GM12801 (cell line): Measurements from ENCODE around the gene MAP3K20.

Source experiments
- TF ChIP-seq, protein P1 (sequence below): IDR thresholded peaks from one replicate; pipeline ENCODE4 v1.5.1; 2011; ENCODE audit warnings: control low read depth; ENCODE audit not compliant: insufficient read length; ENCODE audit errors: extremely low read depth

Gene MAP3K20

DNA sequence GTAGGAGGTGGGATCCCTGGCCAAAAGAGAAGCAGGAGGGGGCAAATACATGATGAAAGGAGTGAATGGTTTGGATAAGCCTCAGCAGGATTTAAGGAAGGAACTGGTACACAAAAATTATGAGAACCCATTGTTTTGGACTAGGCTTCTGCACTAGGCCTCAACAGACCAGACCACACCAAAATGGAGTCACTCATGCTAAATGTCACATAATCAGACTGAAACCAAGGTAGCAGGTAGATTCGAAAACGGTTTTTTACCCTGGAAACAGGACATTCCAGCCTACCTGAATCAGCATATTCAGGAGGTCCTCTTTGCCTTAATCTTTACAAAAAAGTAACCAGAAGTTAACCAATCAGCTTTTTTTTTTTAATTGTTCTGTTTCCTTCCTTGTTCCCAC lies 229.7 kb downstream of the MAP3K20 start:
- TF ChIP-seq, protein P1, sequence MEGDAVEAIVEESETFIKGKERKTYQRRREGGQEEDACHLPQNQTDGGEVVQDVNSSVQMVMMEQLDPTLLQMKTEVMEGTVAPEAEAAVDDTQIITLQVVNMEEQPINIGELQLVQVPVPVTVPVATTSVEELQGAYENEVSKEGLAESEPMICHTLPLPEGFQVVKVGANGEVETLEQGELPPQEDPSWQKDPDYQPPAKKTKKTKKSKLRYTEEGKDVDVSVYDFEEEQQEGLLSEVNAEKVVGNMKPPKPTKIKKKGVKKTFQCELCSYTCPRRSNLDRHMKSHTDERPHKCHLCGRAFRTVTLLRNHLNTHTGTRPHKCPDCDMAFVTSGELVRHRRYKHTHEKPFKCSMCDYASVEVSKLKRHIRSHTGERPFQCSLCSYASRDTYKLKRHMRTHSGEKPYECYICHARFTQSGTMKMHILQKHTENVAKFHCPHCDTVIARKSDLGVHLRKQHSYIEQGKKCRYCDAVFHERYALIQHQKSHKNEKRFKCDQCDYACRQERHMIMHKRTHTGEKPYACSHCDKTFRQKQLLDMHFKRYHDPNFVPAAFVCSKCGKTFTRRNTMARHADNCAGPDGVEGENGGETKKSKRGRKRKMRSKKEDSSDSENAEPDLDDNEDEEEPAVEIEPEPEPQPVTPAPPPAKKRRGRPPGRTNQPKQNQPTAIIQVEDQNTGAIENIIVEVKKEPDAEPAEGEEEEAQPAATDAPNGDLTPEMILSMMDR: no peak

DNA sequence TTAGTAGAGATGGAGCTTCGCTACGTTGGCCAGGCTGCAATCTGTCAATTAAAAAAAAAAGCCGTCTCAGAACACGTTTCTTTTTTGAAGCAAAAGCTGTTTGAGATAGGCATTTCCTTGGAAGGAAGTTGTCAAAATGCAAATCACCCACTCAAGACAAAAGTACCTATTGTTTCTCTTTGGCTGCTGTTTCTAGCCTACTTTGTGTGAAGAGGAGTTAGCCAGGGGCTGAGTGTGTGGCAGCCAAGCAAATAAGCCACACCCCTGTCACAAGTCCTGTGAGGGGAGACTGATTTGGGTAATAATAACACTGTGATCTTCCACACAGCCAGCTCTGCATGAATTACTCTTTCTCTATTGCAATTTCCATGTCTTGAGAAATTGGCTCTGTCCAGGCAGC lies 231.6 kb downstream of the MAP3K20 start:
- TF ChIP-seq, protein P1: no peak

DNA sequence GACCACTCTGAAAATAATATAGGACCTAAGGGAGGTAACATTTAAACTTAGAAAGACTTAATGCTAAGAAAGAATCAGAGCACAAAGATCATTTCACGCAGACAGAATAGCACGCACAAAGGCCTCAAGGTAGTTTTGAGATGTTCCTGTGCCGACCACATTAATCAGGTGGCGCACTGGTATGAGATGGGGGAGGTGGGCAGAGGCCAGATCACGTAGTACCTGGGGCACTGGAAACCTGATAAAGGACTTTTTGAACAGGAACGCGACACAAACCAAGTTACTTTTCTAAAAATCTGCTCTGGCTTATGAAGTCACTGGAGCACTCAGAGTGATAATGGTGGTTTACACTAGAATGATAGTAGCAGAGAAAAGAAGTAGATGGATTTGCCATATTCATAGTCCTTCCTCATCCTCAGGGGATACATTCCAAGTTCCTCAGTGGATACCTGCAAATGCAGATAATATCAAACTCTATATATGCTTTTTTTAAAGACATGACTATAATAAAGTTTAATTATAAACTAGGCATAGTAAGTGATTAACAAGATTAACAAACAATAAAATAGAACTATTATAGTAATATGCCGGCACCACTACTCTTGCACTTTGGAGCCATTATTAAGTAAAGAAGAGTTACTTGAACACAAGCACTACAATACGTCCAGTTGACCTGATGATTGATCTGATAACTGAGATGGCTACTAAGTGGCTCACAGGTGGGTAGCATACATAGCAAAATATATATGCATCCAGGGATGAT lies 236.4 kb downstream of the MAP3K20 start:
- TF ChIP-seq, protein P1: no peak
